HCT116 (cell line): ENCODE data around the gene IFNGR2. TPM values are rescaled to one million over a fixed set of nuclear protein-coding genes. Genes with fewer than 3 reads are reported as not detected.

Experiments
- ATAC-seq: fragments of 200-7000 bp; cut with Tn5 transposase; 2 replicates; pipeline ENCODE4 v1.9.1; 2020; ENCODE audit warnings: mild to moderate bottlenecking, moderate library complexity
- BruUV-seq: library from RNA; stranded (reverse); fragments of 400-500 nt; replicated peaks from 2 replicates; lab custom pipeline; 2021; lab: Mats Ljungman, UMichigan
- CTCF ChIA-PET: fragments of 300-600 bp; sonication (Branson Sonifier 250); formaldehyde crosslinking; loops from one replicate; lab custom pipeline; 2021; ENCODE audit warnings: antibody characterized with exemption; lab: Charles Lee
- POLR2A ChIA-PET: fragments of 300-600, 350-600 bp; sonication (Branson Sonifier 250); formaldehyde crosslinking; loops from one replicate; lab custom pipeline; 2021; ENCODE audit warnings: antibody characterized with exemption; lab: Charles Lee
- RAD21 ChIA-PET, 2 experiments: fragments of 300-600 bp; sonication (Branson Sonifier 250); formaldehyde crosslinking; loops; one replicate each; lab custom pipeline; 2023; ENCODE audit warnings: low total read pairs in 2 of 2; ENCODE audit not compliant: uncharacterized antibody in 2 of 2, unreplicated experiment in 2 of 2, low non-redundant PET in 1 of 2; lab: Charles Lee
- DNase-seq: peaks from one replicate; pipeline ENCODE4 v3.0.0-alpha.2; 2010; ENCODE audit warnings: low read depth, low spot score
- H2AFZ ChIP-seq: fragments of 200-600 bp; shearing (Covaris generic), sonication (generic); 2 replicates; pipeline ENCODE4 v1.6.1; 2017; ENCODE audit warnings: low read depth, mixed run types, mixed read lengths, antibody characterized with exemption, low read length; ENCODE audit not compliant: poor library complexity, severe bottlenecking
- H3K27ac ChIP-seq: 2 replicates; pipeline ENCODE4 v1.5.1; 2012; ENCODE audit warnings: low read depth, low read length
- H3K27me3 ChIP-seq: fragments of 200-600 bp; sonication (generic); 2 replicates; pipeline ENCODE4 v1.6.1; 2016; ENCODE audit warnings: mixed run types, low read length, mixed read lengths; ENCODE audit not compliant: insufficient read depth
- H3K36me3 ChIP-seq, 2 experiments: fragments of 200-500 bp in 1 of 2; fragments of 200-600 bp in 1 of 2; sonication (Bioruptor generic) in 1 of 2; sonication (generic) in 1 of 2; 2 replicates each; pipeline versions ENCODE4 v1.5.1 to v1.6.1; 2014 to 2016; ENCODE audit warnings: low read length in 2 of 2, inconsistent platforms in 1 of 2, mixed read lengths in 1 of 2, mixed run types in 1 of 2; ENCODE audit not compliant: insufficient read depth in 2 of 2, control insufficient read depth in 1 of 2
- H3K4me1 ChIP-seq, 2 experiments: fragments of 200-600 bp in 1 of 2; sonication (generic) in 1 of 2; 2 replicates each; pipeline versions ENCODE4 v1.5.1 to v1.6.1; 2012 to 2017; ENCODE audit warnings: low read length in 2 of 2, inconsistent platforms in 1 of 2, mild to moderate bottlenecking in 1 of 2, mixed read lengths in 1 of 2, mixed run types in 1 of 2, moderate library complexity in 1 of 2; ENCODE audit not compliant: insufficient read depth in 2 of 2, control insufficient read depth in 1 of 2
- H3K4me2 ChIP-seq: fragments of 200-600 bp; sonication (generic); 2 replicates; pipeline ENCODE4 v1.6.1; 2017; ENCODE audit warnings: mixed run types, low read length, mixed read lengths
- H3K4me3 ChIP-seq, 2 experiments: fragments of 200-600 bp in 1 of 2; sonication (generic) in 1 of 2; replicated peaks in 1 of 2; 2 replicates each; pipeline ENCODE4 v1.5.1; 2011 to 2016; ENCODE audit warnings: low read length in 2 of 2, control low read depth in 1 of 2, low read depth in 1 of 2, mild to moderate bottlenecking in 1 of 2, mixed read lengths in 1 of 2, mixed run types in 1 of 2
- H3K79me2 ChIP-seq: fragments of 200-600 bp; sonication (generic); 2 replicates; pipeline ENCODE4 v1.6.1; 2017; ENCODE audit warnings: mild to moderate bottlenecking, mixed run types, low read length, moderate library complexity, mixed read lengths; ENCODE audit not compliant: insufficient read depth
- H3K9ac ChIP-seq: fragments of 200-600 bp; sonication (generic); 2 replicates; pipeline ENCODE4 v1.6.1; 2016; ENCODE audit warnings: low read length, mixed read lengths
- H3K9me2 ChIP-seq: fragments of 200-600 bp; sonication (generic), shearing (Covaris generic); 2 replicates; pipeline ENCODE4 v1.6.1; 2017; ENCODE audit warnings: mixed run types, mild to moderate bottlenecking, moderate library complexity; ENCODE audit not compliant: insufficient read depth
- H3K9me3 ChIP-seq, 2 experiments: fragments of 200-500 bp in 1 of 2; fragments of 200-600 bp in 1 of 2; sonication (Bioruptor generic) in 1 of 2; sonication (generic) in 1 of 2; 2 replicates each; pipeline ENCODE4 v1.6.1; 2014 to 2017; ENCODE audit warnings: low read length in 2 of 2, mixed read lengths in 2 of 2, inconsistent platforms in 1 of 2, low read depth in 1 of 2, mild to moderate bottlenecking in 1 of 2, mixed run types in 1 of 2, moderate library complexity in 1 of 2; ENCODE audit not compliant: control insufficient read depth in 1 of 2, insufficient read depth in 1 of 2
- H4K20me1 ChIP-seq: fragments of 200-600 bp; sonication (generic), shearing (Covaris generic); 2 replicates; pipeline ENCODE4 v1.6.1; 2017; ENCODE audit warnings: mixed run types, mild to moderate bottlenecking, moderate library complexity; ENCODE audit not compliant: insufficient read depth
- ATF3 ChIP-seq: IDR thresholded peaks from 2 replicates; pipeline ENCODE4 v1.6.1; 2012
- CBX3 ChIP-seq: IDR thresholded peaks from 2 replicates; pipeline ENCODE4 v1.6.1; 2012; ENCODE audit warnings: low read depth
- CEBPB ChIP-seq: IDR thresholded peaks from 2 replicates; pipeline ENCODE4 v1.6.1; 2012; ENCODE audit warnings: low read depth
- EGR1 ChIP-seq: IDR thresholded peaks from 2 replicates; pipeline ENCODE4 v1.6.1; 2012; ENCODE audit warnings: low read depth
- EZH2phosphoT487 ChIP-seq: fragments of 200-600 bp; IDR thresholded peaks from 2 replicates; pipeline ENCODE4 v1.6.1; 2018; ENCODE audit warnings: antibody characterized with exemption, borderline replicate concordance
- FOSL1 ChIP-seq: IDR thresholded peaks from 2 replicates; pipeline ENCODE4 v1.6.1; 2012; ENCODE audit warnings: low read depth
- JUND ChIP-seq: IDR thresholded peaks from 2 replicates; pipeline ENCODE4 v1.6.1; 2012
- POLR2A ChIP-seq: IDR thresholded peaks from 2 replicates; pipeline ENCODE4 v1.7.0; 2011; ENCODE audit warnings: borderline replicate concordance; ENCODE audit not compliant: insufficient read depth, insufficient read length; ENCODE audit errors: extremely low read depth
- POLR2AphosphoS5 ChIP-seq: IDR thresholded peaks from 2 replicates; pipeline ENCODE4 v1.6.1; 2011; ENCODE audit warnings: mild to moderate bottlenecking, low read depth, low read length, moderate library complexity
- RAD21 ChIP-seq: IDR thresholded peaks from 2 replicates; pipeline ENCODE4 v1.6.1; 2012; ENCODE audit warnings: low read depth, mild to moderate bottlenecking
- REST ChIP-seq: IDR thresholded peaks from 2 replicates; pipeline ENCODE4 v1.6.1; 2012; ENCODE audit warnings: low read depth
- SIN3A ChIP-seq: IDR thresholded peaks from 2 replicates; pipeline ENCODE4 v1.6.1; 2012; ENCODE audit warnings: low read depth
- SP1 ChIP-seq: IDR thresholded peaks from 2 replicates; pipeline ENCODE4 v1.6.1; 2012; ENCODE audit warnings: low read depth
- SRF ChIP-seq: IDR thresholded peaks from 2 replicates; pipeline ENCODE4 v1.6.1; 2012; ENCODE audit warnings: low read depth
- TCF7L2 ChIP-seq: IDR thresholded peaks from 2 replicates; pipeline ENCODE4 v1.7.0; 2011; ENCODE audit warnings: borderline replicate concordance, inconsistent platforms; ENCODE audit not compliant: insufficient read depth, insufficient read length; ENCODE audit errors: extremely low read depth
- YY1 ChIP-seq: IDR thresholded peaks from 2 replicates; pipeline ENCODE4 v1.6.1; 2011; ENCODE audit warnings: low read length, low read depth, moderate library complexity, mild to moderate bottlenecking; ENCODE audit not compliant: insufficient replicate concordance; ENCODE audit errors: extremely low read depth
- ZFX ChIP-seq: fragments of 450-650 bp; IDR thresholded peaks from 2 replicates; pipeline ENCODE4 v1.6.1; 2017
- ZNF274 ChIP-seq: fragments of 200-500 bp; sonication (Bioruptor generic); IDR thresholded peaks from 2 replicates; pipeline ENCODE4 v1.6.1; 2014; ENCODE audit warnings: mild to moderate bottlenecking, low read depth, low read length, inconsistent platforms
- intact Hi-C: fragments of 100-400 bp; cut with micrococcal nuclease; formaldehyde crosslinking; loops from 2 replicates; pipeline ENCODE4 v1.10.0; 2022
- total RNA-seq: library from RNA; stranded (reverse); gene quantifications from one replicate; pipeline ENCODE4 v1.2.1, GENCODE V29; 2021; ENCODE audit not compliant: unreplicated experiment
- TF ChIP-seq, protein P1 (sequence below): IDR thresholded peaks from 2 replicates; pipeline ENCODE4 v1.6.1; 2011; ENCODE audit warnings: mild to moderate bottlenecking, low read length, moderate library complexity; ENCODE audit not compliant: insufficient replicate concordance; ENCODE audit errors: extremely low read depth
- TF ChIP-seq, protein P2 (sequence below), 3 experiments: fragments of 200-600 bp in 1 of 3; sonication (generic) in 1 of 3; IDR thresholded peaks in 2 of 3; conservative IDR thresholded peaks in 1 of 3; 2 replicates each; pipeline ENCODE4 v1.5.1; 2012 to 2017; ENCODE audit warnings: low read depth in 2 of 3, low read length in 2 of 3, antibody characterized with exemption in 1 of 3, borderline replicate concordance in 1 of 3, control low read depth in 1 of 3, mild to moderate bottlenecking in 1 of 3, mixed read lengths in 1 of 3, mixed run types in 1 of 3, moderate library complexity in 1 of 3; ENCODE audit not compliant: insufficient read depth in 1 of 3

IFNGR2 gene
- total RNA-seq, 1 experiment from 2014 or later, result 44.6 TPM

GRCh38 chr21:33430858-33431257 lies 27.6 kb downstream of the IFNGR2 start:
- H3K36me3 ChIP-seq, result peaks cover 12 to 22% of the 10 kb centered on the region in 2 experiments; a peak in 3 of 4 replicates
- H3K27me3 ChIP-seq, result no peaks in the 10 kb centered on the region
- H3K9me3 ChIP-seq, result no peaks in the 10 kb centered on the region
- no peaks in the 10 kb centered on the region for H3K9me2 ChIP-seq
- POLR2A ChIA-PET, result no interaction called here
- no peaks in the 10 kb centered on the region for H3K79me2 ChIP-seq
- H3K4me1 ChIP-seq, result peaks cover 10 to 18% of the 10 kb centered on the region in 2 experiments
- H3K4me2 ChIP-seq, result no peak overlapping the region
- no TSS peak for BruUV-seq
- TF ChIP-seq YY1 (no peak), SRF (no peak), FOSL1 (no peak), EZH2phosphoT487 (no peak), RAD21 (no peak), CBX3 (no peak), SIN3A (no peak), ATF3 (no peak), CEBPB (no peak), EGR1 (no peak), REST (no peak), ZFX (no peak), POLR2AphosphoS5 (no peak), ZNF274 (no peak), POLR2A (no peak), SP1 (no peak), JUND (no peak), TCF7L2 (no peak)
- TF ChIP-seq, protein P1, sequence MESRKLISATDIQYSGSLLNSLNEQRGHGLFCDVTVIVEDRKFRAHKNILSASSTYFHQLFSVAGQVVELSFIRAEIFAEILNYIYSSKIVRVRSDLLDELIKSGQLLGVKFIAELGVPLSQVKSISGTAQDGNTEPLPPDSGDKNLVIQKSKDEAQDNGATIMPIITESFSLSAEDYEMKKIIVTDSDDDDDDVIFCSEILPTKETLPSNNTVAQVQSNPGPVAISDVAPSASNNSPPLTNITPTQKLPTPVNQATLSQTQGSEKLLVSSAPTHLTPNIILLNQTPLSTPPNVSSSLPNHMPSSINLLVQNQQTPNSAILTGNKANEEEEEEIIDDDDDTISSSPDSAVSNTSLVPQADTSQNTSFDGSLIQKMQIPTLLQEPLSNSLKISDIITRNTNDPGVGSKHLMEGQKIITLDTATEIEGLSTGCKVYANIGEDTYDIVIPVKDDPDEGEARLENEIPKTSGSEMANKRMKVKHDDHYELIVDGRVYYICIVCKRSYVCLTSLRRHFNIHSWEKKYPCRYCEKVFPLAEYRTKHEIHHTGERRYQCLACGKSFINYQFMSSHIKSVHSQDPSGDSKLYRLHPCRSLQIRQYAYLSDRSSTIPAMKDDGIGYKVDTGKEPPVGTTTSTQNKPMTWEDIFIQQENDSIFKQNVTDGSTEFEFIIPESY, result no peak
- TF ChIP-seq, protein P2, sequence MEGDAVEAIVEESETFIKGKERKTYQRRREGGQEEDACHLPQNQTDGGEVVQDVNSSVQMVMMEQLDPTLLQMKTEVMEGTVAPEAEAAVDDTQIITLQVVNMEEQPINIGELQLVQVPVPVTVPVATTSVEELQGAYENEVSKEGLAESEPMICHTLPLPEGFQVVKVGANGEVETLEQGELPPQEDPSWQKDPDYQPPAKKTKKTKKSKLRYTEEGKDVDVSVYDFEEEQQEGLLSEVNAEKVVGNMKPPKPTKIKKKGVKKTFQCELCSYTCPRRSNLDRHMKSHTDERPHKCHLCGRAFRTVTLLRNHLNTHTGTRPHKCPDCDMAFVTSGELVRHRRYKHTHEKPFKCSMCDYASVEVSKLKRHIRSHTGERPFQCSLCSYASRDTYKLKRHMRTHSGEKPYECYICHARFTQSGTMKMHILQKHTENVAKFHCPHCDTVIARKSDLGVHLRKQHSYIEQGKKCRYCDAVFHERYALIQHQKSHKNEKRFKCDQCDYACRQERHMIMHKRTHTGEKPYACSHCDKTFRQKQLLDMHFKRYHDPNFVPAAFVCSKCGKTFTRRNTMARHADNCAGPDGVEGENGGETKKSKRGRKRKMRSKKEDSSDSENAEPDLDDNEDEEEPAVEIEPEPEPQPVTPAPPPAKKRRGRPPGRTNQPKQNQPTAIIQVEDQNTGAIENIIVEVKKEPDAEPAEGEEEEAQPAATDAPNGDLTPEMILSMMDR (IDR thresholded peaks at IDR 0.05 in 2 of 3, conservative IDR thresholded peaks at IDR 0.05 in 1 of 3; ENCODE audit: borderline replicate concordance in 1 of 3, insufficient read depth in 1 of 3, low read depth in 2 of 3, low read length in 2 of 3), result no peak
- no peaks in the 10 kb centered on the region for H4K20me1 ChIP-seq
- H3K9ac ChIP-seq, result no peak overlapping the region
- RAD21 ChIA-PET, result no interaction called here
- DNase-seq (no peak), ATAC-seq (no peak)
- CTCF ChIA-PET, result no interaction called here
- H2AFZ ChIP-seq, result no peak overlapping the region
- H3K4me3 ChIP-seq, result no peak overlapping the region
- intact Hi-C loops, result no loop called here
- H3K27ac ChIP-seq, result no peak overlapping the region
